ENCODE results near the gene TDP1.
"Not testable (repeated sequence)": the region's sequence is repeated elsewhere in the genome, so short reads cannot be mapped to it uniquely, and the experiment has no call there.

Gene TDP1

GRCh38 chr14:90087433-90087832 lies 131.7 kb downstream of the TDP1 start:
- TF ChIP-seq CTCF (IDR thresholded peaks at IDR 0.05; ENCODE audit: control insufficient read depth, insufficient read depth, low read depth, low read length, missing control alignments): no peak
- peak; percentile 58 for DNase-seq (ENCODE audit: low read depth)
- H3K4me3 ChIP-seq (ENCODE audit: control insufficient read depth, low read depth, low read length): no peak overlapping the region

DNA sequence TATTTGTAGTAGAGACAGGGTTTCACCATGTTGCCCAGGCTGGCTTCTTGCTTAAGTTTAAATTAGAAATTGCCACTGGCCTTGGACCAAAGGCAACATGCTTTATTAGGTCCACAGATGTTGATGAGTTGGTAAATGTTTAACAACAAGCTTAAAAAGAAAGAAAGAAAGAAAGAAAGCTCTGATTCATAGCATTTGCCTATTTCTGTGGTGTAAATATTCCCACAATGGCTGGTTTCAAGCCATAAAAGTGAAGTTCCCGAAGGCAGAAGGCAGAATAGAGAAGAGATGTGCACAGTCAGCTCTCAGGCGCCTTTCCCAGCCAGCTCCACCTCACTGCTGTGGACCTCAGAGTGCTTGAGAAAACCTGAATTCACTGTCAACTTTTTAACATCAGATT lies 132.4 kb downstream of the TDP1 start:
- TF ChIP-seq CTCF (IDR thresholded peaks at IDR 0.05; ENCODE audit: control insufficient read depth, insufficient read depth, low read depth, low read length, missing control alignments): no peak
- no peak overlapping the region for H3K4me3 ChIP-seq (ENCODE audit: control insufficient read depth, low read depth, low read length)
- peak; percentile 1 for DNase-seq (ENCODE audit: low read depth)

DNA sequence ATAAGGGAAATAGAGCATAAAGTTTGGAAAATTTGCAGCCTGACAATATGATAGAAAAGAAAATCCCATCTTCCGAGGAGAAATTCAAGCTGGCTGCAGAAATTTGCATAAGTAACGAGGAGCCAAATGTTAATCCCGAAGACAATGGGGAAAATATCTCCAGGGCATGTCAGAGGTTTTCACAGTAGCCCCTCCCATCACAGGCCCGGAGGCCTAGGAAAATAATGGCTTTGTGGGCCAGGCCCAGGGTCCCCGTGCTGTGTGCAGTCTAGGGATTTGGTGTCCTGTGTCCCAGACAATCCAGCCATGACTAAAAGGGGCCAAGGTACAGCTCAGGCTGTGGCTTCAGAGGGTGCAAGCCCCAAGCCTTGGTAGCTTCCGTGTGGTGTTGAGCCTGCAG lies 133.8 kb downstream of the TDP1 start:
- H3K4me3 ChIP-seq (ENCODE audit: control insufficient read depth, low read depth, low read length); DNase-seq (ENCODE audit: low read depth): not testable (repeated sequence)

- peak; percentile 32 for DNase-seq (ENCODE audit: low read depth)
- no peak for TF ChIP-seq CTCF (IDR thresholded peaks at IDR 0.05; ENCODE audit: control insufficient read depth, insufficient read depth, low read depth, low read length, missing control alignments)
- no peak overlapping the region for H3K4me3 ChIP-seq (ENCODE audit: control insufficient read depth, low read depth, low read length)
Observed at GRCh38 chr14:90091393-90091792, 135.7 kb downstream of the TDP1 start.

- H3K4me3 ChIP-seq (ENCODE audit: control insufficient read depth, low read depth, low read length): no peak overlapping the region
- TF ChIP-seq CTCF (IDR thresholded peaks at IDR 0.05; ENCODE audit: control insufficient read depth, insufficient read depth, low read depth, low read length, missing control alignments): no peak
- no peak for DNase-seq (ENCODE audit: low read depth)
Observed at GRCh38 chr14:90093942-90094595, 138.3 kb downstream of the TDP1 start.

Data from AG09309 (cell line).